NCI-H526 treated with DMSO at 0.1 percent for 48 hours (cell line): ENCODE results near the gene OBP2A.
A peak's percentile ranks its signal among the peaks of the same experiment; 100 is the strongest.
"Not testable (repeated sequence)": the region's sequence is repeated elsewhere in the genome, so short reads cannot be mapped to it uniquely, and the experiment has no call there.

ENCODE experiments used
- DNase-seq: peaks from one replicate; lab custom pipeline; 2025; lab: John Stamatoyannopoulos, UW

OBP2A gene

DNA sequence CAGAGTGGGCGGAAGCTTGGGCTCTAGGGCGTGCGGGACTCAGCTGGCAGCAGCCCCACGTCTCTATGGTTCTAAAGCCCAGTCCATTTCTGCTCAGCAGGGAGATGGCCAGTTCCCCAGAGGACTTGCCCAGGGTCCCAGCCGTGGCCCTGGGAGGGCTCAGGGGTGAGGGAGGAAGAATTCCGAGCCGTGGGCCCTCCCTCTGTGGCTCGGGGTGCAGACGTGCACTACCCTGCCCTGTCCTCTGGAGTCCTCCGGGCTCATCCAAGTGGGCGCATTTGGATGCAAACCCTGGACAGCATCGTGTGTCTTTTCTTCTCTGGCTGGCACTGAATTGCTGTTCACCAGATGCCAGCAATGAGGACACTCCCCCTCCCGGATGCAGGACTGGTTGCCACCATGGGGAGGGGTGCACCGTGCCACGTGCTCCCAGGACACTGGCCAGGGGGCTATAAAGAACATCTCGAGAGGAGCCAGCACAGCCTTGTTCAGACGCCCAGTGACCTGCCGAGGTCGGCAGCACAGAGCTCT, at the start of gene OBP2A:
TSS of gene OBP2A (plus strand) at position 481 of the 531 bp plus-strand sequence. CDS start 55 bp downstream, outside the sequence.
- not testable (repeated sequence) for DNase-seq

GRCh38 chr9:135498381-135499126, 47.4 kb upstream of the OBP2A start:
- DNase-seq, result no peak

DNA sequence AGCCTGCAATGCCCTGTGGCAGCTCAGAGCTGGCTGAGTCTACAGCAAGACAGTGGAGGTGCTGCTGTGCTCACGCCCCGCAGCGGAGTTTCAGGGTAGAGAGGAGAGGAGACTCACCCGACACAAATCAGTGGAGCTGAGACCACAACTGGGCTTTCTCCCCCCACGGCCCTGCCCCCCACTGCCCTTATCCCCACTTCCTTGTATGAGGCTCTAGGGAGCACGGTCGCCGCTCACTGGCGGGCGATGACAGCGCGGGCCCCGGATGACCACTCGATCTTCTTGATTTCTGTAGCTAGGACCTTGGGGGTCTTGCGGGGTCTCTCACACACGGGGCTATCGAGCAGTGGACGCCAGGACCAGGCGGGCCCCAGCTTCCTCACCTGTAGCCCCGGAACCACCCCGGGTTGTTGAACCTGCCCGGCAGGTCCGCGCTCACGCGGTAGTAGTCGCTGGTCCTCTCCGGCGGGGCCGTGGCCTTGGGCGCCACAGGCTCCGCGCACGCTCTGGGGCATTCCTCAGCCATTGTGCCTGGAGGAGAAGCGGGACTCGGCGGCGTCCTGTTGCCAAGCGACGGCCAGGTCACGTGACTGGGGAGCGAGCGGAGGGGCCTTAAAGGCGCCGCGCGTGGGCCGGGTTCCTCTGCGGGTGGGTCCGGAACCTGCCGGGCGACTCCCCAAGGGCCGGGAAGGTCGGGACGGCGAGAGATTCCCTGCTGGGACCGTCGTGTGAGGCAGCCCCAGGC, 46.4 kb upstream of the OBP2A start:
- DNase-seq, result peak; percentile 59

GRCh38 chr9:135500071-135500524, 45.8 kb upstream of the OBP2A start:
- DNase-seq, result no peak

DNA sequence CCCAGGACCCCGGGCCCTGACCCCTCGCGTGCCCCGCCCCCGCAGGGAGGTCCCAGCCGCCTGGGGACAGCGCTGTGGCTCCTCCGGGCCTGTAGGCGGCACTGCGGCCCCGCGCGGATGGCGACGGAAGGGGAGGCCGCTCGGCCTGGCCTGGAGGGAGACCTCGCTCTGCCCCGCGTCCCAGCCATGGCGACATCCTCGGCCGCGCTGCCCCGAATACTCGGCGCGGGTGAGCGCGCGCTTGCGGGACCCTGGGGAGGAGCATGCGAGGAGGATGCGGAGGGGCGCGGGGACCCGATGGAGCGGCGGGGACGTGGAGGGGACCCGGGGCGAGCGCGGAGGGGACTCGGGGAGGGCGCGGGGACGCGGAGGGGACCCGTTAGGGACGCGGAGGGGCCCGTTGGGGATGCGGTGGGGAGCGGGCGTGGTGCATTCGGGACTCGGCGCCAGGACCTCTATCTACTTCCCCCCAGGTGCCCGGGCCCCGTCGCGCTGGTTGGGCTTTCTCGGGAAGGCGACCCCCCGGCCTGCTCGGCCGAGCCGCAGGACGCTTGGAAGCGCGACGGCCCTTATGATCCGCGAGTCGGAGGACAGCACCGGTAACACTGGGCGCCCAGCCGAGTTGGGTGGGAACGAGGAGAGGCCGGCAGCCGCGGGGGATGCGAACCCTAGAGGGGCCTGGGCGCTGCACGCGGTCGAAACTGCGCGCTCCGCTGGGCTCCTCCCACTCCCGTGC, 45.2 kb upstream of the OBP2A start, which contains the start of gene MRPS2:
TSS of gene MRPS2 (plus strand) at position 158 of the 736 bp plus-strand sequence. CDS start at position 187, 29 bp downstream.
- DNase-seq, result peak; percentile 40

DNA sequence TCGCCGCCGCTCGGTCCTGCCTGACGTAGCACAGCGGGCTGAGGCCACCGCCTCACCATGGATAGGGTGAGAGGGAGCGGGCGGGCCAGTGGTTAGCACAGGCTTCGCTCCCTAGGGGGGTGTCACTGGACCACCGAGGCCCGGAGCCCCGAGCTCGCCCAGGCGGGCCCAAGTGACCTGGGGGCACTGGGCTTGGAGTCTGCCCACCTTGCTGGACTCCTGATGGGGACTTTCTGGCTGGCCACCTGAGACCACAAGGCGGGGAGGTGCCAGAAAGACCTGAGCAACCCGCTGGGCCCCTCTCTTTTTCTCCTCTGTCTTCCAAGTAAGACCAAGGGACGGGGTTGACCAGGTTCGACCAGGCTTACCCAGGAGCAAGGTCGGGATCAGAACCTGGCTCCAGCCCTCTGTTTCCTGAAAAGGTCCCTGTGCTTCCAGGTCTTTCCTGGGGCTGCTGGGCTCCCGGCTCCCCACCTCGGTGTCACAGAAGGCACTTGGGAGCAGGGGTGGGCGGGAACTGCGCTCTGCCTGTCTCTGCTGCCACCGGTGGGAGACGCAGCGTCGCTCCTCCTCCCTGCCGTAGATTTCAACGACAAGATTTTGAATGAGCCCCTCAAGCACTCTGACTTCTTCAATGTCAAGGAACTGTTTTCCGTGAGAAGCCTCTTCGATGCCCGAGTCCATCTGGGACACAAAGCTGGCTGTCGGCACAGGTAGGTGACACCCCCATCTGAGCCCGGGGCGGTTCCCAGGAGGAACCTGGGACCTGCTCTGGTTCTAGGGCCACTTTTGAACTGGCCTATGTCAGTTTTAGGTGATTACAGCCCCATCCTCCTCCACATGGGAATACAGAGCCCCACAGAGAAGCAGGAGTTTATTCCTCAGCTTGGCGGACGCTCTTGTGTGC, 44.4 kb upstream of the OBP2A start:
- no peak for DNase-seq

- DNase-seq, result no peak
Measured at GRCh38 chr9:135502168-135502872, 43.6 kb upstream of the OBP2A start.

DNA sequence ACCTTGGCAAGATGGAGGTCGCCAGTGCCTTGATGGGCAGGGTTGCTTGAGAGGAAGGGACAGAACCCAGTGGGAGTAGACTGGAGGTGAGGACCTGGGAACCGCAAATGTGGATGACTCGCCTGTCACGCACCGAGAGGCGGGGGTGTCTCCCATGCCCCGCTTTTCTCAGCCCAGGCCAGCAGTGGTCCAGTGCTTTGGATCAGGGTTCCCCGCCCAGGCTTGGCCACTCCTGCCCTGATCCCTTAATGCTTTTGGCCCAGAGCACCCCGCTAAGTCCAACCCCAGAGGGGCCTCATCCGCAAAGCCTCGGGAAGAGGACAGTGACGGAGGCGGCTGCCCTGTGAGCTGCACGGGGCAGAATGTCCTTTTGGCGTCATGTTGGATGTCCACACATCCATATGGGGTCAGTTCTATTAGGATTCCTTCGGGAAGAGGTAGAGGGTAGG, 43.0 kb upstream of the OBP2A start:
- DNase-seq, result no peak

GRCh38 chr9:135503371-135504261, 42.3 kb upstream of the OBP2A start:
- DNase-seq, result no peak

DNA sequence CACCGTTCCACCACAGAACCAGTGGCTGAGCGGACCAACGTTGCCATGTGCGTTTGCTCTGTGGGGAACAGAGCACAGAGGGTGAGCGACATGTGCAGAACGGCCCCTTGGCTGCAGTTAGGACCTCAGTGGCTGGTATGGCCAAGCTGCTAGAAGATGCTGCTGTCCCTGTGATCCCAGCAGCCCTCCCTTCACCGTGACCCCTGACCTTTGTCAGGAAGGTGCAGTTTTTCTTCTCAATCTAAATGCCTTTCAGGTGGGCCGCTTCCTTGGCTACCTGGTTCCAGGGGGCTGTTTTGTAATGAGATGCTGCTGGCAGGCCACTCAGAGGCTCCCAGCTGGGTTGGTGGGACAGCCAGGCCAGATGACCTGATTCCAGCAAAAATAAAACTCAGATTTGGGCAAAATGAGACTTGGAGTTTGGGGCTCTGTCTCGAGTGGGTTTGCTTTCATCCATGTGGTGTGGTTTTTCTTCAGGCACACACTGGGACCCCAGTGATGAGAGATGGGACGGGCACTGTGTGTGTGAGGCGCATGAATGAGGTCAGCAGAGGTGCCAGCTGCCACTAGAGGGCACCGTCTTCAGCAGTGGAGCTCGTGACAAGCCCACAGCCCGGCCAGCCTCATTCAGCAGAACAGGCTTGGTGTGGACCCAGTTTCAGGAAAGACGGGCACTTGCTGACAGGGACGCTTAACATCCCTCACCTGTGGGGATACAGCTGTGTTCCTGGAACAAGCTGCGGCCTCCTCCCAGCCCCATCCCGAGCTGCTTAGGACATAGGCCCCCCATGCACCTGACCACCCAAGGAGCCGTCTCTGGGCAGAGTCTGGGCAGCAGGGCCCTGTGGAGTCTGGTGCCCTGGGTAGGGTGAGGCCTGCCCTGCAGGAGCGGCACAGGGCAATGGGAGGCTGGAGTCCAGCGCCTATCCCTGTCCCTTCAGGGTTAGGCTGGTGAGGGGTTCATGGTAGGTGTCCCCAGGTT, 41.4 kb upstream of the OBP2A start:
- DNase-seq, result no peak

GRCh38 chr9:135505406-135506187, 40.3 kb upstream of the OBP2A start:
- DNase-seq, result no peak

GRCh38 chr9:135506327-135507103, 39.4 kb upstream of the OBP2A start:
- DNase-seq, result no peak

GRCh38 chr9:135507104-135508035, 38.6 kb upstream of the OBP2A start:
- no peak for DNase-seq

- DNase-seq, result no peak
Measured at GRCh38 chr9:135508211-135508820, 37.6 kb upstream of the OBP2A start.

DNA sequence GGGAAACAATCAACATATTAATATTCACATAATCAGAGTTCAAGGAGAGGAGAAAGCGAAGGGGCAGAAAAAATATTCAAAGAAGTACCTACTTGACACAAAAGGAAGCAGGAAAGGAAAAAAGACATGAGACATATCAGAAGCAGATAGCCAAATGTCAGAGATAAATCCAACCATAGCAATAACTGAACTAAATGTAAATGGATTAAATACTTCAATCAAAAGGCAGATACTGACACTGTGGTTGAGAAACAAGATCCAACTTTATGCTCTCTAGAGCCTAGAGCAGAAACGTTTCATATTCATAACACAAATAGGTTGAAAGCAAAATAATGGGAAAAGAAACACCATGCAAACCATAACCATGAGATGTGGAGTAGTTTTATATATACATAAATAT, 36.5 kb upstream of the OBP2A start:
- DNase-seq, result no peak
